Uterus (tissue), 4 donors: ENCODE results near the gene CAPN7. TPM values are rescaled to one million over a fixed set of nuclear protein-coding genes. Genes with fewer than 3 reads are reported as not detected.

Experiments used
- DNase-seq, 2 donors: peaks; one replicate each; pipeline ENCODE4 v3.0.0-alpha.2; 2019 to 2020
- H3K27ac ChIP-seq, 2 donors: fragments of 200-600 bp; sonication (generic); 1 replicate in 1 of 2; 2 replicates in 1 of 2; pipeline ENCODE4 v1.5.1; 2016 to 2018
- H3K27me3 ChIP-seq, 2 donors: fragments of 200-600 bp; sonication (generic); one replicate each; pipeline ENCODE4 v1.5.1; 2018 to 2019; ENCODE audit warnings: control low read depth in 1 of 2
- H3K36me3 ChIP-seq, 2 donors: fragments of 200-600 bp; sonication (generic); one replicate each; pipeline ENCODE4 v1.5.1; 2019; ENCODE audit warnings: control low read depth in 1 of 2
- H3K4me1 ChIP-seq, 2 donors: fragments of 200-600 bp; sonication (generic); one replicate each; pipeline ENCODE4 v1.5.1; 2018 to 2019; ENCODE audit warnings: control low read depth in 1 of 2
- H3K4me3 ChIP-seq, 2 donors: fragments of 200-600 bp; sonication (generic); 1 replicate in 1 of 2; 2 replicates in 1 of 2; pipeline ENCODE4 v1.5.1; 2018 to 2019; ENCODE audit warnings: mild to moderate bottlenecking in 1 of 2
- H3K9me3 ChIP-seq, 2 donors: fragments of 200-600 bp; sonication (generic); one replicate each; pipeline ENCODE4 v1.5.1; 2019; ENCODE audit warnings: control low read depth in 1 of 2
- POLR2A ChIP-seq, 2 donors: fragments of 450-650 bp; IDR thresholded peaks; one replicate each; pipeline ENCODE4 v1.6.1; 2016; ENCODE audit warnings: antibody characterized with exemption in 2 of 2, mild to moderate bottlenecking in 1 of 2, moderate library complexity in 1 of 2
- intact Hi-C: fragments of 100-400 bp; cut with DNase I; formaldehyde crosslinking; loops from one replicate; pipeline ENCODE4 v1.15.1; 2023; ENCODE audit warnings: low total_unique reads
- total RNA-seq, 4 donors: library from RNA; depleted of rRNA in 3 of 4; stranded (reverse); fragments of >200 nt in 3 of 4; gene quantifications; one replicate each; pipeline versions ENCODE4 v1.1.0 to v1.2.4, GENCODE V29; 2014 to 2023
- TF ChIP-seq, protein P1 (sequence below), 4 experiments: fragments of 200-600 bp in 2 of 4; fragments of 450-650 bp in 2 of 4; sonication (generic) in 2 of 4; IDR thresholded peaks; one replicate each; pipeline ENCODE4 v1.5.1; 2016 to 2019; ENCODE audit warnings: antibody characterized with exemption in 4 of 4, mild to moderate bottlenecking in 2 of 4, moderate library complexity in 1 of 4
- donor health status: DM: yes; HTN: yes; CAD: no.

CAPN7 gene
- total RNA-seq, 4 donors from 2014 or later, result 39.2 to 89.0 (median 79.8) TPM

DNA sequence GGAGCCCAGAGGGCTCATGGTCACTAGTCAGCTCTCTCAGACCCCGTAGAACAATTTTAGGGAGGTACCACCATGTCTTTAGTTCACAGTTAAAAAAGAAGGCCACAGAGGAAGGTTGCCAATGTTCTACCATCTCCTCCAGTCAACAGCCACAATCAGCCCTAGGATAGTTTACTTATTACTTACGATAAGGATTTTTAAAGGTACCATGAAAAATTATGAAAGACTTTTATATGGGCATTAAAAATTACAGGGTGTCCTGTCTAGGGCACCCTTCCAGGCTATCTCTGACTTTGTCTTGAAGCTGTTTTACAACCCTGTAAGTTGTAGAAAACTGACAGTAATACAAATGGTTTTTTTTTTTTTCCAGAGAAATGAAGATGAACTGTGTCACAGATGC is 57.9 kb downstream of the CAPN7 start:
- intact Hi-C loops, result no loop called here
- TF ChIP-seq POLR2A (IDR thresholded peaks at IDR 0.05), result no peak
- TF ChIP-seq, protein P1, sequence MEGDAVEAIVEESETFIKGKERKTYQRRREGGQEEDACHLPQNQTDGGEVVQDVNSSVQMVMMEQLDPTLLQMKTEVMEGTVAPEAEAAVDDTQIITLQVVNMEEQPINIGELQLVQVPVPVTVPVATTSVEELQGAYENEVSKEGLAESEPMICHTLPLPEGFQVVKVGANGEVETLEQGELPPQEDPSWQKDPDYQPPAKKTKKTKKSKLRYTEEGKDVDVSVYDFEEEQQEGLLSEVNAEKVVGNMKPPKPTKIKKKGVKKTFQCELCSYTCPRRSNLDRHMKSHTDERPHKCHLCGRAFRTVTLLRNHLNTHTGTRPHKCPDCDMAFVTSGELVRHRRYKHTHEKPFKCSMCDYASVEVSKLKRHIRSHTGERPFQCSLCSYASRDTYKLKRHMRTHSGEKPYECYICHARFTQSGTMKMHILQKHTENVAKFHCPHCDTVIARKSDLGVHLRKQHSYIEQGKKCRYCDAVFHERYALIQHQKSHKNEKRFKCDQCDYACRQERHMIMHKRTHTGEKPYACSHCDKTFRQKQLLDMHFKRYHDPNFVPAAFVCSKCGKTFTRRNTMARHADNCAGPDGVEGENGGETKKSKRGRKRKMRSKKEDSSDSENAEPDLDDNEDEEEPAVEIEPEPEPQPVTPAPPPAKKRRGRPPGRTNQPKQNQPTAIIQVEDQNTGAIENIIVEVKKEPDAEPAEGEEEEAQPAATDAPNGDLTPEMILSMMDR (IDR thresholded peaks at IDR 0.05), result no peak
- H3K4me1 ChIP-seq, result peaks cover 0 to 12% of the 10 kb centered on the region in 2 donors
- no peaks in the 10 kb centered on the region for H3K9me3 ChIP-seq
- H3K27me3 ChIP-seq, result no peaks in the 10 kb centered on the region
- H3K4me3 ChIP-seq, result no peak overlapping the region
- no peaks in the 10 kb centered on the region for H3K36me3 ChIP-seq
- no peak for DNase-seq
- peak overlapping the region; percentile 63 to 98 for H3K27ac ChIP-seq

DNA sequence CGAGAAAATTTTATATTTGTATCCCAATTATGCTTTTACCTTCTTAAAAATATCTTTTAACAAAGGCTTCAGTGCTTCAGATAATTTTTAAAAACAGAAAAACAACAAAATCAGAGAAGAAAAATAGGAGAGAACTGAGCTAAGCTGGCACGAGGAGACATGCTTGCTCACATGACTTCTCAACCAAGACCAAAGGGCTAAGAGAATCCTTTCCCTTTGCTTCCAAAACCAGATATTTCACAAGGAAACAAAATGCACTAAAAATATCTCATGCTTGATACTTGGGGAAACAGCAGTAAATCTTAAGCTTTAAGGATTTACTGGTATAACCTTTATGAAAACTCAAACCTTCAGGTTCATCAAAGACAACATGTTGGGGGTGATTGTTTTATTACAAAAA is 58.4 kb downstream of the CAPN7 start:
- no peak for DNase-seq
- Histone ChIP-seq H3K36me3 (no peaks in the 10 kb centered on the region), H3K4me1 (peaks cover 5 to 17% of the 10 kb centered on the region in 2 donors), H3K27ac (peak overlapping the region; percentile 63 to 98), H3K27me3 (no peaks in the 10 kb centered on the region), H3K4me3 (no peak overlapping the region), H3K9me3 (no peaks in the 10 kb centered on the region)
- intact Hi-C loops, result no loop called here
- TF ChIP-seq, protein P1 (IDR thresholded peaks at IDR 0.05), result no peak
- TF ChIP-seq POLR2A (IDR thresholded peaks at IDR 0.05), result no peak

DNA sequence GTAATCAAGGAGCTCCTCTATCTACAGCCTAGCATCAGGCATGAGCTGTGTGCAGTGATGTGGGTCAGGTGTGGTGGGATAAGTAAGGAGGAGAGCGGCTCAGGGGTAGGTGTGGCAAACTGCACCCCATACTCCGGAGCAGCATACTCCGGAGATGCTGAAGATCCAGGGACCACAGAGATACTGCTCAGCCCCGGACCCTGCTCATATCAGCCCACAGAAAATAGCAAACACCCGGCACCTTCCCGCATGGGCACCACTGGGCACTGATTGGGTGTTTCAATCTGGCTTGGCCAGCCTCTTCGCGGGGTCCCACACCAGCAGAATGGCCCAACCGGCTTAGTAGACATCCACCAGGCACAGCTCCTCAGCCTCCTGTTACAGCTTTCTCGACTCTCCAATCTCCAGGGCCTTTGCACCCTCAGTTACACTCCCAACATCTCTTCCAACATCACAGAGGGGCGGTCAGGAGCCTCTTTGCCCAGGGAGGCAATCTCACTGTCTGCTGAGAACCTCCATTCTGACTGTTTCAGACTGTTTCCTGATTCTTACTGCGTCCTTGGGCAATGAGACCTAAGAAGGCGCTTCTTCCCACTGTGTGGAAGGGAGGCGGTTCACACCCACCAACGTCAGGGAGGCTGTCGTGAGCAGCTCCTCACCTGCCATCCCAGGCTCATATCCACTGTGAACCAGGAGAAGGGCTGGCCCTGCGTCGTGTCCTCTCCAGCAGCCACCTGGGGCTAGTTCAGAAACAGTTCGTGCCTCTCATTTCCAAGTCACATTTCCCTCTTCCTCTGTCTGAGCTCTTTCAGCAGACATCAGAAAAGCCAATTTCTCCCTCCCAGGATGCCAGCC is 59.8 kb downstream of the CAPN7 start:
- Histone ChIP-seq H3K36me3 (no peaks in the 10 kb centered on the region), H3K9me3 (no peaks in the 10 kb centered on the region), H3K27ac (peak overlapping the region; percentile 63 to 98), H3K4me3 (no peak overlapping the region), H3K27me3 (no peaks in the 10 kb centered on the region), H3K4me1 (peaks cover 15 to 25% of the 10 kb centered on the region in 2 donors)
- DNase-seq, result peak in 1 of 2 donors; percentile 16
- intact Hi-C loops, result loop anchor here (5.0 kb wide), 1 partner anchor 111 kb away; no protein-coding TSS in a partner anchor
- TF ChIP-seq, protein P1 (IDR thresholded peaks at IDR 0.05), result no peak
- no peak for TF ChIP-seq POLR2A (IDR thresholded peaks at IDR 0.05)

DNA sequence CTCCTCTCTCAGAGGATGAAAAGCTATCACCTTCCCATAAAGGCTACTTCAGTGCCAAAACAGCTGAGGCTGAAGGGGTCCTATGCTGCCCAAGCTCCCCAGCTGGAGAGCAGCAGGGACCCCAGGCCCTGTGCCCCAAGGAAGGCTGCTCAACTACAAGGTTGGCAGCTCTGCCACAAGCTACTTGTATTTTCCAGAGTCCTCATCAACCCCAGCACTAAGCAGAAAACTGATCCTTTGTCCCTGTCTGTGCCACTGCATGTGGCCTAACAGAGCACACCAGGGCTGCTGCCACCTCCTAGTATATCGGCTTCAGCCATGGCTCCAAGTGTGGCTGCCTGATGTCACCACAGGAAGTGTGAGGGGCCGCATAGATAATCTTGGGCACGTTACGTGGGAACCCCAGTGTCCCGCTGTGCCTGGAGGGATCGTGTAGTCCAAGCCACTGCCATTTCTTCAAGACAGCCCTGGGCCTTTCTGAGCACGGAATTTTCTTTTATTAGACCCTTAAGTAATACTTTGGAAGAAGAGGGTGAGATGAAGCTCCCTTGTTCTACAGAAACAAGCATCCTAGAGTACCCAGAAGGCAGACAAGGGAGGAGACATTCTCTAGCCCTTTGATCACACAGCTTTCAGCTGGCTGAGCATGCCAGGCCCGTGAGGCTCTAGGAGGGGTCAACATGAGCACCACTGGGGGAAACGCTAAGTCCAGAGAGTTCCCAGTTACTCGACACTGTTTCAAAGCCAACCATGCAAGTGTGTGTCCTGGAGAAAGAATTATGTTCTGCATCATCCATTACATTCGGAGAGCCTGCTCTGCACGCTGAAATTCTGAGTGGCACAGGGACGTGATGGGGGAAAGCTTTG is 60.7 kb downstream of the CAPN7 start:
- no peaks in the 10 kb centered on the region for H3K9me3 ChIP-seq
- no peaks in the 10 kb centered on the region for H3K27me3 ChIP-seq
- H3K27ac ChIP-seq, result peak overlapping the region; percentile 63 to 98
- peaks cover 15 to 25% of the 10 kb centered on the region in 2 donors for H3K4me1 ChIP-seq
- no peak overlapping the region for H3K4me3 ChIP-seq
- peak in 1 of 2 donors; percentile 16 for DNase-seq
- no peak for TF ChIP-seq POLR2A (IDR thresholded peaks at IDR 0.05)
- TF ChIP-seq, protein P1 (IDR thresholded peaks at IDR 0.05), result no peak
- intact Hi-C loops, result loop anchor here (5.0 kb wide), 1 partner anchor 111 kb away; no protein-coding TSS in a partner anchor
- no peaks in the 10 kb centered on the region for H3K36me3 ChIP-seq
